ENCODE measurements around the gene SCNN1A.

DNA sequence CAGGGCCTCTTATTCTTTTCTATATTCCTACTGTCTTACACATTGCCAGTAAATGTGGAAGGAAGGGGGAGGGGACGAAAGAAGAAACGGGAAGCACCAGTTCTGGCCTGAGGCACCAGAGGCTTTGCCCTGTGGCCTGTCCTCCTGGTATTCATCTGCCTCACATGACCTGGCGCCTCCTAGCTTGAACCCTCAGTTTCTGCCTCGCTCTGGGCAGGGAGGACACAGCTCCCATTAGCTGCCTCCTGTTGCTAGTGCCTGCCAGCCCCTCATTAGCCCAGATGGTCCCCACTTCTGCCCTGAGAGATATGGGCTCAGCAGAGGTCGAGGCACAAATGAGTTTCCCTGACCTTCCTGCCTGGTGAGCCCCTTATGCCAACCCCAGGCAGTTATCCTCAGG, 67.8 kb downstream of the SCNN1A start:
- TF ChIP-seq POLR2AphosphoS5 (IDR thresholded peaks at IDR 0.05) (no peak), POLR2A (IDR thresholded peaks at IDR 0.05) (no peak)
- TF ChIP-seq, protein P1, sequence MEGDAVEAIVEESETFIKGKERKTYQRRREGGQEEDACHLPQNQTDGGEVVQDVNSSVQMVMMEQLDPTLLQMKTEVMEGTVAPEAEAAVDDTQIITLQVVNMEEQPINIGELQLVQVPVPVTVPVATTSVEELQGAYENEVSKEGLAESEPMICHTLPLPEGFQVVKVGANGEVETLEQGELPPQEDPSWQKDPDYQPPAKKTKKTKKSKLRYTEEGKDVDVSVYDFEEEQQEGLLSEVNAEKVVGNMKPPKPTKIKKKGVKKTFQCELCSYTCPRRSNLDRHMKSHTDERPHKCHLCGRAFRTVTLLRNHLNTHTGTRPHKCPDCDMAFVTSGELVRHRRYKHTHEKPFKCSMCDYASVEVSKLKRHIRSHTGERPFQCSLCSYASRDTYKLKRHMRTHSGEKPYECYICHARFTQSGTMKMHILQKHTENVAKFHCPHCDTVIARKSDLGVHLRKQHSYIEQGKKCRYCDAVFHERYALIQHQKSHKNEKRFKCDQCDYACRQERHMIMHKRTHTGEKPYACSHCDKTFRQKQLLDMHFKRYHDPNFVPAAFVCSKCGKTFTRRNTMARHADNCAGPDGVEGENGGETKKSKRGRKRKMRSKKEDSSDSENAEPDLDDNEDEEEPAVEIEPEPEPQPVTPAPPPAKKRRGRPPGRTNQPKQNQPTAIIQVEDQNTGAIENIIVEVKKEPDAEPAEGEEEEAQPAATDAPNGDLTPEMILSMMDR (IDR thresholded peaks at IDR 0.05): no peak

All from sigmoid colon (tissue), 4 donors.